KBM-7 (cell line): Measurements from ENCODE around the gene MAN2C1.
A peak's percentile ranks its signal among the peaks of the same experiment; 100 is the strongest.
"Not testable (repeated sequence)": the region's sequence is repeated elsewhere in the genome, so short reads cannot be mapped to it uniquely, and the experiment has no call there.

Source experiments
- DNase-seq: peaks from one replicate; pipeline ENCODE4 v3.0.0-alpha.2; 2015
- in situ Hi-C: fragments of 300-500 bp; cut with MboI; formaldehyde crosslinking; loops from 2 replicates; pipeline ENCODE4 v1.14.3; 2020; ENCODE audit warnings: low sequenced_read_pairs, low pct_unique_long_range_greater_than_20kb, mixed read lengths

Gene MAN2C1

GRCh38 chr15:75362642-75363249, 5.7 kb downstream of the MAN2C1 start:
- DNase-seq: no peak
- in situ Hi-C loops: no loop called here

GRCh38 chr15:75361989-75362641, 6.3 kb downstream of the MAN2C1 start:
- in situ Hi-C loops: no loop called here
- DNase-seq: no peak

GRCh38 chr15:75361361-75361988, 6.9 kb downstream of the MAN2C1 start:
- in situ Hi-C loops: no loop called here
- no peak for DNase-seq

GRCh38 chr15:75360856-75361255, 7.6 kb downstream of the MAN2C1 start:
- in situ Hi-C loops: no loop called here

GRCh38 chr15:75360391-75360790, 8.0 kb downstream of the MAN2C1 start:
- in situ Hi-C loops: no loop called here
- no peak for DNase-seq

More at GRCh38 chr15:75360856-75361255, 7.6 kb downstream of the MAN2C1 start:
- DNase-seq: no peak

GRCh38 chr15:75359537-75360250, 8.7 kb downstream of the MAN2C1 start:
- in situ Hi-C loops: no loop called here
- no peak for DNase-seq

- in situ Hi-C loops: no loop called here
- no peak for DNase-seq
Measured at GRCh38 chr15:75358771-75359536, 9.5 kb downstream of the MAN2C1 start.

GRCh38 chr15:75357976-75358673, 10.3 kb downstream of the MAN2C1 start:
- in situ Hi-C loops: no loop called here
- no peak for DNase-seq

- no peak for DNase-seq
- in situ Hi-C loops: no loop called here
Measured at GRCh38 chr15:75356517-75356916, 11.9 kb downstream of the MAN2C1 start.

GRCh38 chr15:75356006-75356405, 12.4 kb downstream of the MAN2C1 start:
- in situ Hi-C loops: no loop called here
- DNase-seq: no peak

- in situ Hi-C loops: no loop called here
- no peak for DNase-seq
Measured at GRCh38 chr15:75355369-75355768, 13.0 kb downstream of the MAN2C1 start.

- DNase-seq: no peak
- in situ Hi-C loops: no loop called here
Measured at GRCh38 chr15:75354454-75354853, 14.0 kb downstream of the MAN2C1 start.

GRCh38 chr15:75353604-75354003, 14.8 kb downstream of the MAN2C1 start:
- in situ Hi-C loops: no loop called here
- no peak for DNase-seq

- in situ Hi-C loops: no loop called here
- DNase-seq: no peak
Measured at GRCh38 chr15:75352186-75353080, 16.0 kb downstream of the MAN2C1 start.

- DNase-seq: peak; percentile 56
- in situ Hi-C loops: no loop called here
Measured at GRCh38 chr15:75350601-75351361, 17.6 kb downstream of the MAN2C1 start.

GRCh38 chr15:75349851-75350588, 18.4 kb downstream of the MAN2C1 start:
- in situ Hi-C loops: no loop called here
- DNase-seq: peak; percentile 99

GRCh38 chr15:75349351-75349669, 19.1 kb downstream of the MAN2C1 start:
- DNase-seq, in situ Hi-C loops: not testable (repeated sequence)
